A549 treated with GW870086 at 1 μM for 4 hours (cell line): ENCODE results near the gene TTC39A. TPM values are rescaled to one million over a fixed set of nuclear protein-coding genes. Genes with fewer than 3 reads are reported as not detected.

ENCODE experiments used
- total RNA-seq: library from RNA; stranded (reverse); fragments of 200-300 nt; extraction: Qiagen RNA extraction; gene quantifications from 5 replicates; pipeline ENCODE4 v1.2.3, GENCODE V29; 2022; ENCODE audit warnings: low read depth

Gene TTC39A
- 1.4 to 2.7 TPM (median 1.8 TPM) in 5 replicates for total RNA-seq

DNA sequence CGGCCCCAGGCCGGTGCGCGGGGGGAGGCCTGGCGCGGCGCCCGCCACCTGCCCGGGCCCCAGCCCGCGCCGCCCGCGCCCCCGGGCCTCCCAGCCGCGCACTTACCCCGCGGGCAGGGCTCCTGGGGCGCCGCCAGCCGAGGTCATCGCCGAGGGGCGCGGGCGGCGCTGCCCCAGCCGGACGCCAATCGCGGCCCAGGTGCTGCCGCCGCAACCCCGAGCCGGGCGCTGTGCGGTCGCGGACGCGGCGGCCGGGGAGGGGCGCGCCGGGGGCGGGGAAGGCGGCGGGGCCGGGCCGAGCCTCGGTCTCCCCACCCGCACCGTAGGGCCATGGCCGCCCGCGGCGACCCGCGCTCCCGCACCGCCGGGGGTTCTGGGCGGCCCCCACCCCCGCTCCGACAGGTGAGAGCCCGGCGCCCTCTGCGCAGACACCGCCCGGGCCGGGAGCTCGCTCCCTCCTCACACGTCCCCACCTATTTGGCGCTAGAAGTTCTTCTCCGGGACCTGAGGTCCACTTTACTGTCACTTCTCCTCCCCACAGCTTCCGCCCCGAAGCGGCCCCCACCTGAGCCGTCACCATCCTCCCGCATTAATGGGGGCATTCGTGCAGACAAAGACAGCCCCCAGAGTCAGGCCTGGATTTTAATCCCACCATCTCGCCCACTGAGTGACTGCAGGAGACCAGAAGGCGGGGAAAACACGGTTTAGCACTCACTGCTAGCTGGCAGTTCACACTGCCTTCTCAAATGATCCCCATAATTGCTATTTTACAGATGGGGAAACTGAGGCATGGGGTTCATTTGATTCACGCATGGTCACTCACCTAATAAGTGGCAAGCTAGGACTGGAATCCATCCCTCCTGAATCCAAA, at the start of gene TTC39A:
TSS of gene TTC39A (minus strand) at position 232 of the 871 bp plus-strand sequence. CDS start at position 147, 85 bp downstream.

Other genes with a start within 250 kb of the TTC39A start
- not detected in 5 replicates for gene C1orf185, start 228.3 kb downstream of the TTC39A start, total RNA-seq
- gene RNF11, start 94.3 kb downstream of the TTC39A start, total RNA-seq: 20.9 to 35.3 TPM (median 29.0 TPM) in 5 replicates
- 8.4 to 14.2 TPM (median 12.8 TPM) in 5 replicates for gene EPS15, start 188.7 kb upstream of the TTC39A start, total RNA-seq